Spleen (tissue), 11 donors: ENCODE data around the gene RBX1. TPM values are rescaled to one million over a fixed set of nuclear protein-coding genes. Genes with fewer than 3 reads are reported as not detected.
A peak's percentile ranks its signal among the peaks of the same experiment; 100 is the strongest.

Experiments used
- DNase-seq: peaks from one replicate; pipeline ENCODE4 v3.0.0-alpha.2; 2020
- H3K27ac ChIP-seq, 8 donors: fragments of 200-600 bp; sonication (generic) in 7 of 8; 1 replicate in 4 of 8; 2 replicates in 4 of 8; pipeline versions ENCODE4 v1.5.0 to v1.8.0; 2016 to 2021; ENCODE audit warnings: inconsistent platforms in 4 of 8, mild to moderate bottlenecking in 4 of 8, moderate library complexity in 1 of 8
- H3K27me3 ChIP-seq, 7 donors: fragments of 200-600 bp; sonication (generic) in 6 of 7; replicated peaks in 1 of 7; 1 replicate in 4 of 7; 2 replicates in 3 of 7; pipeline versions ENCODE4 v1.5.0 to v1.8.0; 2016 to 2021; ENCODE audit warnings: inconsistent platforms in 3 of 7, mild to moderate bottlenecking in 1 of 7
- H3K36me3 ChIP-seq, 6 donors: fragments of 200-600 bp; sonication (generic) in 5 of 6; 1 replicate in 4 of 6; 2 replicates in 2 of 6; pipeline versions ENCODE4 v1.5.0 to v1.8.0; 2016 to 2021; ENCODE audit warnings: inconsistent platforms in 2 of 6
- H3K4me1 ChIP-seq, 6 donors: fragments of 200-600 bp; sonication (generic) in 5 of 6; 1 replicate in 3 of 6; 2 replicates in 3 of 6; pipeline versions ENCODE4 v1.5.0 to v1.8.0; 2016 to 2021; ENCODE audit warnings: inconsistent platforms in 3 of 6
- H3K4me3 ChIP-seq, 8 donors: fragments of 200-600 bp; sonication (generic) in 7 of 8; 1 replicate in 4 of 8; 2 replicates in 4 of 8; pipeline versions ENCODE4 v1.5.0 to v1.8.0; 2016 to 2021; ENCODE audit warnings: inconsistent platforms in 4 of 8, mild to moderate bottlenecking in 4 of 8, moderate library complexity in 2 of 8
- H3K9me3 ChIP-seq, 8 donors: fragments of 200-600 bp; sonication (generic) in 7 of 8; 1 replicate in 4 of 8; 2 replicates in 4 of 8; pipeline versions ENCODE4 v1.5.0 to v1.8.0; 2016 to 2021; ENCODE audit warnings: inconsistent platforms in 4 of 8
- CTCF ChIP-seq, 11 experiments: fragments of 200-600 bp in 7 of 11; fragments of 450-650 bp in 4 of 11; sonication (generic) in 4 of 11; IDR thresholded peaks in 8 of 11; conservative IDR thresholded peaks in 3 of 11; 1 replicate in 7 of 11; 2 replicates in 4 of 11; pipeline versions ENCODE4 v1.4.0 to v1.8.0; 2016 to 2021; ENCODE audit warnings: antibody characterized with exemption in 11 of 11, inconsistent platforms in 4 of 11, mild to moderate bottlenecking in 1 of 11
- POLR2A ChIP-seq, 3 donors: fragments of 450-650 bp; IDR thresholded peaks; one replicate each; pipeline ENCODE4 v1.5.1; 2017; ENCODE audit warnings: antibody characterized with exemption in 3 of 3, mild to moderate bottlenecking in 1 of 3
- POLR2AphosphoS5 ChIP-seq, 3 donors: sonication (generic); formaldehyde crosslinking; IDR thresholded peaks; one replicate each; pipeline ENCODE4 v1.5.1; 2017; ENCODE audit warnings: antibody characterized with exemption in 3 of 3
- WGBS, 5 donors: extraction: QIAGEN DNeasy Blood & Tissue Kit in 3 of 5; methylation state at CpG; one replicate each; pipeline versions ENCODE4 v1.1.5 to v1.1.7; 2013 to 2018; 5-methylcytosine and 5-hydroxymethylcytosine counted together
- intact Hi-C: fragments of 100-400 bp; cut with DNase I; formaldehyde crosslinking; loops from one replicate; pipeline ENCODE4 v1.15.0; 2023; ENCODE audit warnings: low total_unique reads
- polyA plus RNA-seq, 3 donors: library from polyadenylated mRNA; stranded (reverse); fragments of 200-250 nt; gene quantifications; one replicate each; pipeline ENCODE4 v1.2.1, GENCODE V29; 2013
- total RNA-seq, 7 donors: library from RNA; depleted of rRNA in 3 of 7; stranded (reverse); fragments of >200 nt in 3 of 7; fragmentation: NEBNext Ultra II Directional in 4 of 7; extraction: Animal tissue kit (Norgen Biotek cat#: 25700) in 4 of 7; gene quantifications; one replicate each; pipeline versions ENCODE4 v1.1.0 to v1.2.1, GENCODE V29; 2016 to 2021
- donor health status: healthy with polysubstance abuse.
- donor health status: DM: no; HTN: no; CAD: no; lungs with moderate emphysema.
- donor health status: DM: no; HTN: no; CAD: no.
- donor health status: Bipolar disorder and iron deficiency.
- donor health status: healthy.
- donor health status: DM: no; HTN: no; CAD: no.
- donor health status: DM: yes; HTN: yes; CAD: no.

RBX1 gene
- total and polyA plus RNA-seq, 10 donors = 28.0 to 86.8 (median 41.7) TPM

- no peak for DNase-seq
- TF ChIP-seq CTCF (IDR thresholded peaks at IDR 0.05 in 8 of 11, conservative IDR thresholded peaks at IDR 0.05 in 3 of 11) = no peak
- no peak for TF ChIP-seq POLR2AphosphoS5 (IDR thresholded peaks at IDR 0.05)
- TF ChIP-seq POLR2A (IDR thresholded peaks at IDR 0.05) = no peak
- intact Hi-C loops = loop anchor here (10.0 kb wide), 1 partner anchor 67 kb away; no protein-coding TSS in a partner anchor
- no peak overlapping the region for H3K4me3 ChIP-seq
- H3K36me3 ChIP-seq = peaks cover 3 to 98% (median 55%) of the 10 kb centered on the region in 6 donors
- H3K9me3 ChIP-seq = no peaks in the 10 kb centered on the region
- H3K27ac ChIP-seq = no peak overlapping the region
- peaks cover 4 to 50% (median 10%) of the 10 kb centered on the region in 6 donors for H3K4me1 ChIP-seq
- WGBS, 5 donors = 74 to 89% (median 82%) methylated on average over 2 of the region's 2 CpGs
- H3K27me3 ChIP-seq = no peaks in the 10 kb centered on the region
These were observed 7.1 kb downstream of the RBX1 start for GRCh38 chr22:40958299-40958698.

DNA sequence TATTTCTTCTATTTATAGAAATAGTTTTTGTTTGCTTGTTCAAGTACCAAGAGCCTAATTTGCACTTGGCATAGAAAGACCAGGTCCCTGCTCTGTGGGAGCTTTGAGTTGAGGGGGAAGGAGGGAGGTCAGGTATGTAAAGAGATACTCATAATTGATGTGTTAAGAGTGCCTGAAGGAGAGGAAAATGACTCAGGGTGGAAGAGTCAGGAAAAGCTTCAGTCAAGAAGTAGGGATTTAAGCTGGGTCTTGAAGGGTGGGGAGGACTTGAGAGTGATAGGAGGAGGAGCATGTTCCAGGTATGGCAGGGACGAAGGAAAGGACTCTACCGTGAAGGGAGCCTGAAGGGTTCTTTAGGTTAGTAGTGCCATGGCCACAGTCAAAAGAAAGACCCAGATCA, 9.0 kb downstream of the RBX1 start:
- H3K4me1 ChIP-seq = peaks cover 0 to 35% (median 2%) of the 10 kb centered on the region in 6 donors
- no peak overlapping the region for H3K27ac ChIP-seq
- DNase-seq = no peak
- H3K4me3 ChIP-seq = no peak overlapping the region
- H3K9me3 ChIP-seq = no peaks in the 10 kb centered on the region
- H3K36me3 ChIP-seq = peaks cover 7 to 98% (median 65%) of the 10 kb centered on the region in 6 donors
- 80 to 94% (median 89%) methylated on average over 2 of the region's 2 CpGs for whole genome bisulfite sequencing, 5 donors
- intact Hi-C loops = no loop called here
- TF ChIP-seq POLR2AphosphoS5 (IDR thresholded peaks at IDR 0.05) (no peak), POLR2A (IDR thresholded peaks at IDR 0.05) (no peak), CTCF (IDR thresholded peaks at IDR 0.05 in 8 of 11, conservative IDR thresholded peaks at IDR 0.05 in 3 of 11) (no peak)
- no peaks in the 10 kb centered on the region for H3K27me3 ChIP-seq

DNA sequence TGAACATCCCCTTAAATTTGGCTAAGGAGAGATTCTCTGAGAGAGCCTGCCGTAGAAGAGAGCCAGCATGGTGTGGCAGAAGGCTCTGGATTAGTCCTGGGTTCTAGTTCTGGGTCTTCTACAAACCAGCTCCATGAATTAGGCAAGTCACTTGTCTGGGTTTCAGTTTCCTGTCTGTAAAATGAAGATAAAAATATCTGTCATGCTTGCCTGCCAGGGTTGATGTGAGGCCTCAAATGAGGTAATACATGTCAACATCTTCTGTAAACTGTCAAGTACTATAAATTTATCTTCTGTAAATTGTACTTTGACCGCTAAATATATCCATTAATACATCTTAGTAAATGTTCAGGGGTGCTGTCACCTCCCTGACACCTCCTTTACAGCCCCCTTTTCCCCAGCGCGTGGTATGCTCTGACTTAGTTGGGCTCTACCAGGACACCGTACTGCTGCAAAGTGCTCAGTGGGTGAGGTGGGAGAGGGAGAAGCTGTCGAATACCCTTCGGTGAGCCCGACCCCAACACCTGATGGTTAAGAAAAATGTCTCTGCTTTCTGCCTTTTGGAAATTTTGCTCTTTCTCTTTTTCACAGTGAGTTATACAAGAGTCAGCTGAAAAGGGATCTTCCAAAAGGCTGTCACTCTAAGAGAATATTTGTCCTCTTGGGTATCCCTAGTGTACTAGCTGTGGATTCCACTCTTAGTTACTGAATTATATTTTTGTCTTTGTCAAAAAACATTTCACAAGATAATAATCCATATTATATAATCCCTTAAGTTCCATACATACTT, 15.0 kb downstream of the RBX1 start:
- no peak overlapping the region for H3K4me3 ChIP-seq
- peaks cover 0 to 32% (median 13%) of the 10 kb centered on the region in 6 donors for H3K4me1 ChIP-seq
- WGBS, 5 donors = 74 to 88% (median 82%) methylated on average over 8 of the region's 8 CpGs
- DNase-seq = no peak
- H3K27me3 ChIP-seq = no peaks in the 10 kb centered on the region
- H3K27ac ChIP-seq = peak overlapping the region in 6 of 8 donors; percentile 5 to 47 (median 41)
- intact Hi-C loops = no loop called here
- TF ChIP-seq POLR2A (IDR thresholded peaks at IDR 0.05) = no peak
- TF ChIP-seq POLR2AphosphoS5 (IDR thresholded peaks at IDR 0.05) = no peak
- TF ChIP-seq CTCF (IDR thresholded peaks at IDR 0.05 in 8 of 11, conservative IDR thresholded peaks at IDR 0.05 in 3 of 11) = no peak
- H3K36me3 ChIP-seq = peaks cover 7 to 100% (median 81%) of the 10 kb centered on the region in 6 donors
- H3K9me3 ChIP-seq = no peaks in the 10 kb centered on the region

GRCh38 chr22:40966726-40967085, 15.5 kb downstream of the RBX1 start:
- WGBS, 5 donors = 64 to 85% (median 76%) methylated on average over 7 of the region's 7 CpGs

More at GRCh38 chr22:40966726-40967085, 15.5 kb downstream of the RBX1 start:
- no peaks in the 10 kb centered on the region for H3K27me3 ChIP-seq
- peak overlapping the region in 5 of 8 donors; percentile 37 to 47 (median 41) for H3K27ac ChIP-seq
- TF ChIP-seq CTCF (IDR thresholded peaks at IDR 0.05 in 8 of 11, conservative IDR thresholded peaks at IDR 0.05 in 3 of 11) = no peak
- no peak for TF ChIP-seq POLR2A (IDR thresholded peaks at IDR 0.05)
- no peak for TF ChIP-seq POLR2AphosphoS5 (IDR thresholded peaks at IDR 0.05)
- intact Hi-C loops = no loop called here
- H3K4me1 ChIP-seq = peaks cover 0 to 32% (median 13%) of the 10 kb centered on the region in 6 donors
- no peak for DNase-seq
- no peak overlapping the region for H3K4me3 ChIP-seq
- no peaks in the 10 kb centered on the region for H3K9me3 ChIP-seq
- H3K36me3 ChIP-seq = peaks cover 7 to 100% (median 78%) of the 10 kb centered on the region in 6 donors
